Measurements from ENCODE around the gene RXFP3.
A peak's percentile ranks its signal among the peaks of the same experiment; 100 is the strongest.

The RXFP3 gene

DNA sequence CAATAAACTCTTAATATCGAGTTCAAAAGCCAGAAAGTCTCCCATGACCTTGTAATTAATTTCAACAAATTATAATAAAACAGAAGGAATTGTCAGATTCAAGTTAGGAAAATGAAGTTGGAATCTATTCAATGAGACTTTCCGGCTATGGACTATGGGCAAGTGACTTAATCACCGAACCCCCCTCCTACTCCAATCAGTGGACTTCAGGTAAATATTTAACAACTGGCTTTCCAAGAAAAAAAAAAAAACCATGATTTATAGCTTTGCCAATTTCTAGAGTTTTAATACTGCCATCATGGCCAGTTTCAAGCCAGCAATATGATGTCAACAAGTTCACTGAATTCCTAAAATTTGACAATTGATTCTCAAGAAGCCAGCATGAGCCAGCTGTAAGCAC is 43.8 kb downstream of the RXFP3 start:
- TF ChIP-seq, protein P1, sequence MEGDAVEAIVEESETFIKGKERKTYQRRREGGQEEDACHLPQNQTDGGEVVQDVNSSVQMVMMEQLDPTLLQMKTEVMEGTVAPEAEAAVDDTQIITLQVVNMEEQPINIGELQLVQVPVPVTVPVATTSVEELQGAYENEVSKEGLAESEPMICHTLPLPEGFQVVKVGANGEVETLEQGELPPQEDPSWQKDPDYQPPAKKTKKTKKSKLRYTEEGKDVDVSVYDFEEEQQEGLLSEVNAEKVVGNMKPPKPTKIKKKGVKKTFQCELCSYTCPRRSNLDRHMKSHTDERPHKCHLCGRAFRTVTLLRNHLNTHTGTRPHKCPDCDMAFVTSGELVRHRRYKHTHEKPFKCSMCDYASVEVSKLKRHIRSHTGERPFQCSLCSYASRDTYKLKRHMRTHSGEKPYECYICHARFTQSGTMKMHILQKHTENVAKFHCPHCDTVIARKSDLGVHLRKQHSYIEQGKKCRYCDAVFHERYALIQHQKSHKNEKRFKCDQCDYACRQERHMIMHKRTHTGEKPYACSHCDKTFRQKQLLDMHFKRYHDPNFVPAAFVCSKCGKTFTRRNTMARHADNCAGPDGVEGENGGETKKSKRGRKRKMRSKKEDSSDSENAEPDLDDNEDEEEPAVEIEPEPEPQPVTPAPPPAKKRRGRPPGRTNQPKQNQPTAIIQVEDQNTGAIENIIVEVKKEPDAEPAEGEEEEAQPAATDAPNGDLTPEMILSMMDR (conservative IDR thresholded peaks at IDR 0.05; ENCODE audit: low read depth, low read length) = no peak
- no peak for DNase-seq (ENCODE audit: low read depth)
- H3K4me3 ChIP-seq (ENCODE audit: low read depth, low read length) = no peak overlapping the region

DNA sequence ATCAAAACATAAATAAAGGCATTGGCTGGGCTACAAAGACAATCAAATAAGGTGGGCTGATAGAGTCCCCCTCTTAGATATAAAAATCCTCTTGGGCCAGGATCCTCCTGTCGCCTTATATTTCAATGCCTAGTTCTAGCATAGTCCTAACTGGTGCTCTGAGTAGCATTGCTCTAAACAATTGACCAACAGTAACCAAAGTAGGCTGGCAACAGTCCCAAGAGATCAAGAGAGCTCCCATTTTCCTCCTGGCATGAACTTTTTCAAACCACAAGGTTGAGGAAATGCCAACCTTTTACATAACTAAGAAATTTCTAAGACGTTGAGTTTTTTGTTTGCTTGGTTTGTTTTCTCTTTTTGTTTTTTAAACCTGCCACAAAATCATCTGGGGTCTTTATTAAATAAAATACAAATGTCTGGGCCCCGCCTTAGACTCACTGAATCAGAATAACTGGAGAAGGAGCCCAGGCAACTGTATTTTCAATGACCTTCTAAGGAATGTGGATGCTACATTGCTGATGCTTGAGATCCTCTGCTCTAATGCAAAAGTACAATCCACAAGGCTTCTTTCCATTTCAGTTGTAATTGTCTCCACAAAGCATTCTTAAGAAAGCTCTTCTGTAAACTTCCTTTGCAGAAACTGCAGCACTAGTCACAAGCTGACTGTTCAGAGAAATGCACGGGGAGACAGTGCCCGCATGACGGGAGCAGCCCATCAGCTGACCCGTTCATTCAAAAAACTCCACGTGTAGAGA is 45.4 kb downstream of the RXFP3 start:
- no peak overlapping the region for H3K4me3 ChIP-seq (ENCODE audit: low read depth, low read length)
- TF ChIP-seq, protein P1 (conservative IDR thresholded peaks at IDR 0.05; ENCODE audit: low read depth, low read length) = no peak
- DNase-seq (ENCODE audit: low read depth) = peak; percentile 48

DNA sequence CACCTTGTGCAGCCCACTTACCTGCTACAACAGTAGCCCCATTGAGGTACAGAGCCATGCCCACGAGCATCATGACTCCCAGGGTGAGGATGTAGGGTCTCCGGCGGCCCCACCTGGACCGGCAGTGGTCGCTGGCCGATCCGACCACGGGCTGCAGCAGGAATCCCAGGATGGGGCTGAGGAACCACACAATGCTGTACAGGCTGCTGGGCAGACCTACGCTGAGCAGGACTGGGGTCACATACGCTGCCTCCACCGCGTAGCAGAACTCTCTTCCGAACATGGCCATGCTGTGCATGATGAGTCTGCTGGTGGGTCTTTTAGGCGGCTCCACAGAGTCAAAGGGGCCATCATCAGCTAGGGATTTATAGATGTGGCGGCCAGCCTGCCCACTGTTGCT is 48.0 kb downstream of the RXFP3 start:
- no peak for DNase-seq (ENCODE audit: low read depth)
- no peak overlapping the region for H3K4me3 ChIP-seq (ENCODE audit: low read depth, low read length)
- TF ChIP-seq, protein P1 (conservative IDR thresholded peaks at IDR 0.05; ENCODE audit: low read depth, low read length) = no peak

DNA sequence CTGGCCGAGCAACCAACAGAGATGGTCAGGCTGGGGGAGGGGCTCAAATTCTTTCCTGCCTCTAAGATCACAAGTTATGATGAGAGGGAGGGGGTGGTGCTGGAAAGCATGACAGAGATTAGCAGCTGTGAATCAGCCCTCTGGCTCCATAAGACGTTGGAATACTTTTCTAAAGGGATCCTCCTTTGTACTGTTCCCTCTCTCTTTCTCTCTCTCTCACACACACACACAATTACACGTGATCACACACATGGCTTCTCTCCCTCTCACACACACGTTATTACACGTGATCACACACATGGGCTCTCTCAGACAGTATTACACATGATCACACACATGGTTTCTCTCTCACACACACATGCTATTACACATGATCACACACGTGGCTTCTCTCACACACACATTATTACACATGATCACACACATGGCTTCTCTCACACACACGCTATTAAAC is 48.5 kb downstream of the RXFP3 start, which contains the start of gene SLC45A2:
Gene SLC45A2 (minus strand): TSS at position 23 of the 454 bp plus-strand sequence. CDS start 110 bp downstream, outside the sequence.
- no peak within 1 kb of the TSS for H3K4me3 ChIP-seq (ENCODE audit: low read depth, low read length)
- peak; percentile 69 for DNase-seq (ENCODE audit: low read depth)
- TF ChIP-seq, protein P1 (conservative IDR thresholded peaks at IDR 0.05; ENCODE audit: low read depth, low read length) = no peak

DNA sequence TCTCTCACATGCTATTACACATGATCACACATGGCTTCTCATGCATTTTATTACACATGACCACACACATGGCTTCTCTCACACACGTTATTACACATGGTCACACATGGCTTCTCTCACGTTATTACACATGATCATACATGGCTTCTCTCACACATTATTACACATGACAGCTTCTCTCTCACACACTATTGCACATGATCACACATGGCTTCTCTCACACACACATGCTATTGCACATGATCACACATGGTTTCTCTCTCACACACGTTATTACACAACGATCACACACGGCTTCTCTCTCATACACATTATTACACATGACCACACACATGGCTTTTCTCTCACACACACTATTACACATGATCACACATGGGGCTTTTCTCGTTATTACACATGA is 49.3 kb downstream of the RXFP3 start:
- DNase-seq (ENCODE audit: low read depth) = no peak
- no peak overlapping the region for H3K4me3 ChIP-seq (ENCODE audit: low read depth, low read length)
- TF ChIP-seq, protein P1 (conservative IDR thresholded peaks at IDR 0.05; ENCODE audit: low read depth, low read length) = no peak
